Uterus (tissue), 2 donors: ENCODE data around the gene C6orf132.

Source experiments
- CTCF ChIP-seq, 4 experiments: fragments of 200-600 bp in 2 of 4; fragments of 450-650 bp in 2 of 4; sonication (generic) in 2 of 4; IDR thresholded peaks; one replicate each; pipeline ENCODE4 v1.5.1; 2016 to 2019; ENCODE audit warnings: antibody characterized with exemption in 4 of 4, mild to moderate bottlenecking in 2 of 4, moderate library complexity in 1 of 4
- POLR2A ChIP-seq, 2 donors: fragments of 450-650 bp; IDR thresholded peaks; one replicate each; pipeline ENCODE4 v1.6.1; 2016; ENCODE audit warnings: antibody characterized with exemption in 2 of 2, mild to moderate bottlenecking in 1 of 2, moderate library complexity in 1 of 2

- TF ChIP-seq CTCF (IDR thresholded peaks at IDR 0.05) (no peak), POLR2A (IDR thresholded peaks at IDR 0.05) (no peak)
Observed at GRCh38 chr6:42173101-42173500, 30.7 kb upstream of the C6orf132 start, which contains the start of gene GUCA1A.
